ENCODE results near the gene PLEKHJ1.

GRCh38 chr19:2199215-2199614 lies 36.9 kb downstream of the PLEKHJ1 start:
- no peak for TF ChIP-seq POLR2AphosphoS5 (IDR thresholded peaks at IDR 0.05)
- no peak for TF ChIP-seq POLR2A (IDR thresholded peaks at IDR 0.05)
- no peak for TF ChIP-seq CTCF (IDR thresholded peaks at IDR 0.05)
